Stimulated activated naive CD4-positive, alpha-beta T cell (primary cell): ENCODE measurements around the gene CDK5RAP2.
"Not testable (repeated sequence)": the region's sequence is repeated elsewhere in the genome, so short reads cannot be mapped to it uniquely, and the experiment has no call there.

Experiments used
- DNase-seq, 6 experiments: peaks; one replicate each; lab custom pipeline; 2025; lab: John Stamatoyannopoulos, UW

The CDK5RAP2 gene

GRCh38 chr9:120513825-120514396 is 66.1 kb downstream of the CDK5RAP2 start:
- no peak for DNase-seq

GRCh38 chr9:120510816-120511215 is 69.2 kb downstream of the CDK5RAP2 start:
- DNase-seq = no peak

GRCh38 chr9:120507936-120508510 is 71.9 kb downstream of the CDK5RAP2 start:
- DNase-seq = no peak

GRCh38 chr9:120505186-120505585 is 74.8 kb downstream of the CDK5RAP2 start:
- no peak for DNase-seq

GRCh38 chr9:120500733-120501132 is 79.2 kb downstream of the CDK5RAP2 start:
- DNase-seq = no peak

- DNase-seq = not testable (repeated sequence)
Measured at GRCh38 chr9:120497865-120498264, 82.1 kb downstream of the CDK5RAP2 start.

GRCh38 chr9:120496438-120496837 is 83.5 kb downstream of the CDK5RAP2 start:
- not testable (repeated sequence) for DNase-seq

- no peak for DNase-seq
Measured at GRCh38 chr9:120490888-120491595, 88.9 kb downstream of the CDK5RAP2 start.

- no peak for DNase-seq
Measured at GRCh38 chr9:120486835-120487234, 93.1 kb downstream of the CDK5RAP2 start.

GRCh38 chr9:120486347-120486746 is 93.6 kb downstream of the CDK5RAP2 start:
- DNase-seq = no peak

- DNase-seq = no peak
Measured at GRCh38 chr9:120485788-120486187, 94.2 kb downstream of the CDK5RAP2 start.

GRCh38 chr9:120484162-120484561 is 95.8 kb downstream of the CDK5RAP2 start:
- no peak for DNase-seq

GRCh38 chr9:120482424-120483186 is 97.4 kb downstream of the CDK5RAP2 start:
- DNase-seq = no peak

GRCh38 chr9:120481846-120482245 is 98.1 kb downstream of the CDK5RAP2 start:
- no peak for DNase-seq

GRCh38 chr9:120481248-120481647 is 98.7 kb downstream of the CDK5RAP2 start:
- no peak for DNase-seq

- DNase-seq = no peak
Measured at GRCh38 chr9:120480707-120481106, 99.3 kb downstream of the CDK5RAP2 start.

GRCh38 chr9:120478208-120478607 is 101.8 kb downstream of the CDK5RAP2 start:
- DNase-seq = no peak

- DNase-seq = no peak
Measured at GRCh38 chr9:120477534-120478001, 102.4 kb downstream of the CDK5RAP2 start.

- DNase-seq = no peak
Measured at GRCh38 chr9:120475341-120475740, 104.6 kb downstream of the CDK5RAP2 start.

GRCh38 chr9:120474591-120475243 is 105.2 kb downstream of the CDK5RAP2 start:
- DNase-seq = no peak

GRCh38 chr9:120473608-120474007 is 106.4 kb downstream of the CDK5RAP2 start:
- no peak for DNase-seq
